ENCODE data around the gene BICDL2.
"Not testable (repeated sequence)": the region's sequence is repeated elsewhere in the genome, so short reads cannot be mapped to it uniquely, and the experiment has no call there.

BICDL2 gene

GRCh38 chr16:3057181-3058138, 20.7 kb upstream of the BICDL2 start:
- ATAC-seq: no peak
- no peak for TF ChIP-seq ARNTL (CRISPR knock-in tag; IDR thresholded peaks at IDR 0.05; ENCODE audit: borderline replicate concordance, low read depth)
- no peak for TF ChIP-seq ZNF565 (CRISPR knock-in tag; conservative IDR thresholded peaks at IDR 0.05; ENCODE audit: low read depth)

DNA sequence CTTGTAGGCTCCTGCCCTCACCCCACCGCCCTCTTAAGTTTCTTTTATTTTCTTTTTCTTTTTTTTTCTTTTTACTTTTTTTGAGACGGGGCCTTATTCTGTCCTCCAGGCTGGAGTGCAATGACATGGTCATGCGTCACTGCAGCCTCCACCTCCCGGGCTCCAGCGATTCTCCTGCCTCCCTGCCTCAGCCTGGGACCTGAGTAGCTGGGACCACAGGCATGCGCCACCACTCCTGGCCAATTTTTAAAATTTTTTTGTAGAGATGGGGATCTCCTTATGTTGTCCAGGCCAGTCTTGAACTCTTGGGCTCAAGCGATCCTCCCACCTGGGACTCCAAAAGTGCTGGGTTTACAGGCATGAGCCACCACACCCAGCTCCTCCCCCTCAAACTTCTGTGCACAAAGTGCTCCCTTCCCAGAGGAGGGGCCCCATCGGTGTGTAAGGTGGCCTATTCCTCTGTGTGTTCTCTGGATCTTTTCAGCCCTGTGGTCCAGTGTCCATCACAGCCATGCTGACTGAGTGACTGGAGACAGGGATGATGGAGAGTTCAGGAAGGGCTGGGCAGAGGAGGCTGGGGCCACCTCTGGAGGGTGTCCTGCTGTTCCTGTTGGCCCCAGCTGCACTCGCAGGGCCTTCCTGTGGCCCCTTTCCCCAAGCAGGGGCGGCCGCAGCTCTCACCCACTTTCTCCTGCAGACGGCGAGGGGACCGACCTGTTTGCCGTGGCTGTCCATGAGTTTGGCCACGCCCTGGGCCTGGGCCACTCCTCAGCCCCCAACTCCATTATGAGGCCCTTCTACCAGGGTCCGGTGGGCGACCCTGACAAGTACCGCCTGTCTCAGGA, 19.8 kb upstream of the BICDL2 start:
- TF ChIP-seq TCF4 (CRISPR knock-in tag; IDR thresholded peaks at IDR 0.05; ENCODE audit: borderline replicate concordance) (no peak), BACH2 (CRISPR knock-in tag; IDR thresholded peaks at IDR 0.05; ENCODE audit: borderline replicate concordance) (no peak), ISL1 (CRISPR knock-in tag; IDR thresholded peaks at IDR 0.05) (no peak), PATZ1 (CRISPR knock-in tag; IDR thresholded peaks at IDR 0.05; ENCODE audit: borderline replicate concordance) (no peak), PPARA (CRISPR knock-in tag; IDR thresholded peaks at IDR 0.05; ENCODE audit: borderline replicate concordance) (no peak), OSR1 (CRISPR knock-in tag; IDR thresholded peaks at IDR 0.05) (no peak), SNAI2 (CRISPR knock-in tag; IDR thresholded peaks at IDR 0.05) (no peak), ZNF8 (CRISPR knock-in tag; IDR thresholded peaks at IDR 0.05) (no peak), ZNF70 (CRISPR knock-in tag; IDR thresholded peaks at IDR 0.05) (no peak), CSRNP3 (CRISPR knock-in tag; IDR thresholded peaks at IDR 0.05) (no peak), ZC3H10 (CRISPR knock-in tag; IDR thresholded peaks at IDR 0.05) (no peak), ESRRG (CRISPR knock-in tag; IDR thresholded peaks at IDR 0.05) (no peak), POU6F1 (CRISPR knock-in tag; IDR thresholded peaks at IDR 0.05; ENCODE audit: borderline replicate concordance, low read depth) (no peak), ZFP3 (CRISPR knock-in tag; IDR thresholded peaks at IDR 0.05) (no peak)
- ATAC-seq: no peak

DNA sequence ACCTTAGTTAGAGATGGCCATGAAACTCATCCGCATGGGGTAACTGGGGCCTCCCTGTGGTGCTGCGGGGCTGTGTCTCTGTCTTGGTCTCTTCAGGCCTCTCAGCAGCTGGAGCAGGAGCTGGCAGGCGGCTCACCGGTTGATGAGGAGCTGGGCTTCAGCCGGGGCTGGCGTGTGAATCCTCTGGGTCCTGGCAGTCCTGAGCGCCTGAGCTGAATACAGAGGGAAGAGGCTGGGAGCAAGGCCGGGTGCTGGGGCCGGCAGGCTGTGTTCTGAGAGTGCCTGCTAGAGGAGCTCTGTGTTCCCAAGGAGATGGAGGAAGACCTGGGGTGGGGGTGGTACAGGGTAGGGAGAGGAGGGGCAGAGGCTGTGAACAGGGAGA, 19.0 kb upstream of the BICDL2 start:
- ATAC-seq: not testable (repeated sequence)

DNA sequence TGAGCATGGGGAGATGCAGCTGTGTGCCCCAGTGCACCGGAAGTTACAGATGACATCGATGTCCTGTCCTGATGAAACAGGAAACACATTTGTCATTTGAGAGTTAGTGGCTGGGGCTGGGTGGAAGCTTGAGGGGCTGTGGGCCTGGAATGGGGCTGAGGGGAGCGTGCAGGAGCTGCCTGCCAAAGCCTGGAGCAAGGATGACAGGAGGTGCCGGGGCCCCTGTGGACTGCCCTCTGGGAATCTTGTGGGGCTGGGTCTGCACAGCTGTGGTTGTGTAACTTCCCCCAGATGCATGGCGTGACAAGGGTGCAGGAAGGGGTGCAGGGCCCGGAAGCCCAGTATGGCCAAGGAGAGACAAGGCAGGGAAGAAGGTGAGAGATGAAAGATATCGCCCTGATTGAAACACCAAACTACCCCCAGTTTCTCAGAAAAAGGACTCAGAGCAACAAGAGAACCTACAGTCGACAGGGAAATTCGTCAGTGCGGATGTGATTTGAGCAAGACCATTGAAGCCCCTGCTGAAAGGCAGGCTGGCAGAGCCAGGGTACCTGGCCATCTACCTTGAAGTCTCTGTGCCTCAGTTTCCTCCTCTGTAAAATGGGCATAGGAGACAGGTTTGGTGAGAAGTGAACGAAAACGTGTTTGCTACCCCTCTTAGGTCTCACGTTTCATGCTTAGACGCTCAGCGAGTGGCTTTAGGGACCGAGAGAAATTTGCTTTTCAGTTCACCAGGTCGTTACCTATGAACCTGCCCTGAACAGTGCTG, 18.4 kb upstream of the BICDL2 start:
- TF ChIP-seq BACH2 (CRISPR knock-in tag; IDR thresholded peaks at IDR 0.05; ENCODE audit: borderline replicate concordance): no peak
- TF ChIP-seq ESRRG (CRISPR knock-in tag; IDR thresholded peaks at IDR 0.05): no peak
- no peak for TF ChIP-seq ZNF8 (CRISPR knock-in tag; IDR thresholded peaks at IDR 0.05)
- TF ChIP-seq CSDC2 (CRISPR knock-in tag; IDR thresholded peaks at IDR 0.05): no peak
- TF ChIP-seq ISL1 (CRISPR knock-in tag; IDR thresholded peaks at IDR 0.05): no peak
- TF ChIP-seq ZNF70 (CRISPR knock-in tag; IDR thresholded peaks at IDR 0.05): no peak
- no peak for TF ChIP-seq RARB (CRISPR knock-in tag; IDR thresholded peaks at IDR 0.05)
- no peak for TF ChIP-seq GLIS3 (CRISPR knock-in tag; IDR thresholded peaks at IDR 0.05)
- TF ChIP-seq ZC3H10 (CRISPR knock-in tag; IDR thresholded peaks at IDR 0.05): no peak
- no peak for TF ChIP-seq POU6F1 (CRISPR knock-in tag; IDR thresholded peaks at IDR 0.05; ENCODE audit: borderline replicate concordance, low read depth)
- no peak for TF ChIP-seq ZFP30 (CRISPR knock-in tag; IDR thresholded peaks at IDR 0.05)
- TF ChIP-seq ZNF565 (CRISPR knock-in tag; conservative IDR thresholded peaks at IDR 0.05; ENCODE audit: low read depth): no peak
- no peak for TF ChIP-seq PATZ1 (CRISPR knock-in tag; IDR thresholded peaks at IDR 0.05; ENCODE audit: borderline replicate concordance)
- TF ChIP-seq PPARA (CRISPR knock-in tag; IDR thresholded peaks at IDR 0.05; ENCODE audit: borderline replicate concordance): no peak
- ATAC-seq: no peak

- ATAC-seq: not testable (repeated sequence)
Observed at GRCh38 chr16:3053330-3053710, 16.6 kb upstream of the BICDL2 start.

DNA sequence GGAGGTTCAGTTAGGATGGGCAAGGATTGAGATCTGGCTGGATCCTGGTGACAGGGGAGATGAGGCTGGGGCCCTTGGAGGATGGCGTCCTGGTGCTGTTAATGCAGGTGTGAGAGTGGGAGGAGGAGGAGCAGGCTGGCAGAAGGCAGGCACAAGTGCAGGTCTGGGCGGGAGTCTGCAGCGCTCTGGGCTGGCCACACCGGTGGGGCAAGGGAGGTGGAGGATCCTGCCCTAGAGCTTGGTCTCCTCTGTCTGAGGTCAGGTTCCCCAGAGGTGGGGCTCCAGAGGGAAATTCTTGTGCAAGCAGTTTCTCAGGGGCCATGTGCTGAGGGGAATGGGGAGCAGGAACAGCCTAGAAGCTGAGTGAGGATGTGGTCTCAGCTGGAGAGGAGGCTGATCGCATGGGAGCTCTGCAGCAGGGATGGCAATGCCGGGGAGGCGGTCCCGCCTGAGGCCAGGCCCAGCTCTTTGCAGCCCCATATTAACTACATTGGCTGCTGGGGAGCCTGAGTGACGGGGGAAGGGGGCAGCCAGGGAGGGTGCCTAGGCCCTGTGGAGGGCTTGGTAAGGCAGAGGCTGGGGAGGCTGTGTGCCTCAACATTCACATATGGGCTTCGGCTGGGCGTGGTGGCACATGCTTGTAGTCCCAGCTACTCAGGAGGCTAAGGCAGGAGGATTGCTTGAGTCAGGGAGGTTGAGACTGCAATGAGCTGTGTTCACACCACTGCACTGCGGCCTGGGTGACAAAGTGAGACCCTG, 16.0 kb upstream of the BICDL2 start:
- not testable (repeated sequence) for ATAC-seq

Data from SK-N-SH treated with all-trans-retinoic acid at 6 μM for 48 hours (cell line).